Measurements from ENCODE around the gene TXNRD2.

DNA sequence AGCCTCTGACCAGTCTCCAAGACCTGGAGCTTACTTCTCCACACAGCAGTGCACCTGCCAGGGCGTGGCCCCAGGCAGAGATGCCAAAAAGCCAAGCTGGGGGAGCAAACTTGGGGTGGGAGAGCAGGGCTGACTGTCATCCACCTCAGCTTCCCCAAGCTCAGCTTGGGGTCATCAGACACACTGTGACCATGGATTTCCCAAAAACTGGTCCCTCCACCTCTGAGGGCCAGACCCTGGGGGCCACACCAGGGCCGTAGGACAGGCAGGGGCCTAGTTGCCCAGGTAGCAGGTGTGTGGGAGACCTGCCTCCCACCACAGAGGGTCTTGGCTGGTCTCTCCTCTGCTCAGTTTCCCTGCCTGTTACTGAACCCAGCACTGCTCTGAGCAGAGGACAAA is 44.4 kb upstream of the TXNRD2 start:
- TF ChIP-seq POLR2A (IDR thresholded peaks at IDR 0.05; ENCODE audit: low read length) (no peak), GATA1 (IDR thresholded peaks at IDR 0.05; ENCODE audit: low read depth, low read length) (no peak)

Data from erythroblast (primary cell).